HEK293 (cell line): Measurements from ENCODE around the gene ALG8.

Experiments
- CTCF ChIA-PET: fragments of 350-600 bp; formaldehyde crosslinking; extraction: SDS; loops from one replicate; lab custom pipeline; 2021; ENCODE audit warnings: antibody characterized with exemption; lab: Yijun Ruan, JAX
- POLR2A ChIA-PET: fragments of 300-600 bp; formaldehyde crosslinking; extraction: SDS; loops from one replicate; lab custom pipeline; 2020; ENCODE audit warnings: antibody characterized with exemption, inconsistent platforms; lab: Yijun Ruan, JAX
- H3K27ac ChIP-seq: fragments of 200-500 bp; sonication (Bioruptor generic); 2 replicates; pipeline ENCODE4 v1.5.1; 2014; ENCODE audit warnings: low read depth, low read length, control low read depth, inconsistent platforms; ENCODE audit errors: extremely low read depth
- H3K36me3 ChIP-seq, 2 experiments: fragments of 200-500 bp in 1 of 2; sonication (Bioruptor generic) in 1 of 2; 1 replicate in 1 of 2; 2 replicates in 1 of 2; pipeline ENCODE4 v1.5.1; 2014 to 2017; ENCODE audit warnings: inconsistent platforms in 2 of 2, low read length in 2 of 2; ENCODE audit not compliant: control insufficient read depth in 2 of 2, insufficient read depth in 1 of 2
- H3K4me1 ChIP-seq: fragments of 200-500 bp; sonication (Bioruptor generic); 2 replicates; pipeline ENCODE4 v1.5.1; 2014; ENCODE audit warnings: mild to moderate bottlenecking, low read length, inconsistent platforms; ENCODE audit not compliant: control insufficient read depth, insufficient read depth
- H3K4me3 ChIP-seq: 2 replicates; pipeline ENCODE4 v1.5.1; 2011; ENCODE audit warnings: low read depth, mild to moderate bottlenecking, control low read depth, low read length, moderate library complexity
- H3K9me3 ChIP-seq: fragments of 200-500 bp; sonication (Bioruptor generic); 2 replicates; pipeline ENCODE4 v1.5.1; 2014; ENCODE audit warnings: low read depth, low read length, inconsistent platforms; ENCODE audit not compliant: control insufficient read depth, insufficient read depth
- HOXA7 ChIP-seq: sonication (generic); formaldehyde crosslinking; IDR thresholded peaks from 2 replicates; pipeline ENCODE4 v1.8.1; 2022; ENCODE audit warnings: missing genetic modification reagents, borderline replicate concordance
- REPIN1 ChIP-seq: fragments of 450-650 bp; formaldehyde crosslinking; IDR thresholded peaks from 2 replicates; pipeline ENCODE4 v1.5.1; 2017; ENCODE audit warnings: missing biosample characterization, missing genetic modification characterization, low read depth
- SALL2 ChIP-seq: fragments of 450-650 bp; formaldehyde crosslinking; IDR thresholded peaks from 2 replicates; pipeline ENCODE4 v1.5.0; 2017; ENCODE audit warnings: missing biosample characterization, mild to moderate bottlenecking, missing genetic modification characterization, borderline replicate concordance
- SETDB1 ChIP-seq: IDR thresholded peaks from one replicate; pipeline ENCODE4 v1.6.1; 2017; ENCODE audit warnings: mild to moderate bottlenecking, low read length, moderate library complexity, mixed read lengths; ENCODE audit not compliant: insufficient read length
- ZEB2 ChIP-seq: fragments of 450-650 bp; formaldehyde crosslinking; IDR thresholded peaks from 2 replicates; pipeline ENCODE4 v1.5.1; 2016; ENCODE audit warnings: missing biosample characterization, missing genetic modification characterization
- ZNF140 ChIP-seq: fragments of 450-650 bp; formaldehyde crosslinking; IDR thresholded peaks from 2 replicates; pipeline ENCODE4 v1.5.1; 2016; ENCODE audit warnings: missing biosample characterization, missing genetic modification characterization
- ZNF202 ChIP-seq: fragments of 450-650 bp; formaldehyde crosslinking; IDR thresholded peaks from 2 replicates; pipeline ENCODE4 v1.5.1; 2016; ENCODE audit warnings: missing biosample characterization, missing genetic modification characterization, borderline replicate concordance
- ZNF211 ChIP-seq: fragments of 450-650 bp; formaldehyde crosslinking; IDR thresholded peaks from 2 replicates; pipeline ENCODE4 v1.5.1; 2016; ENCODE audit warnings: low read depth, missing biosample characterization, missing genetic modification characterization
- ZNF221 ChIP-seq: fragments of 450-650 bp; formaldehyde crosslinking; IDR thresholded peaks from 2 replicates; pipeline ENCODE4 v1.5.1; 2017; ENCODE audit warnings: missing biosample characterization, missing genetic modification characterization, borderline replicate concordance
- ZNF501 ChIP-seq: fragments of 450-650 bp; formaldehyde crosslinking; IDR thresholded peaks from 2 replicates; pipeline ENCODE4 v1.5.1; 2016; ENCODE audit warnings: missing biosample characterization, missing genetic modification characterization
- ZNF707 ChIP-seq: fragments of 450-650 bp; formaldehyde crosslinking; IDR thresholded peaks from 2 replicates; pipeline ENCODE4 v1.5.1; 2016; ENCODE audit warnings: missing biosample characterization, missing genetic modification characterization
- ZNF791 ChIP-seq: fragments of 450-650 bp; formaldehyde crosslinking; IDR thresholded peaks from 2 replicates; pipeline ENCODE4 v1.5.1; 2016; ENCODE audit warnings: missing biosample characterization, missing genetic modification characterization
- TF ChIP-seq, protein P1 (sequence below): fragments of 450-650 bp; formaldehyde crosslinking; conservative IDR thresholded peaks from 2 replicates; pipeline ENCODE4 v1.5.1; 2016; ENCODE audit warnings: low read depth, missing biosample characterization, missing genetic modification characterization
- TF ChIP-seq, protein P2 (sequence below): fragments of 450-650 bp; formaldehyde crosslinking; IDR thresholded peaks from 2 replicates; pipeline ENCODE4 v1.5.1; 2016; ENCODE audit warnings: missing biosample characterization, missing genetic modification characterization

The ALG8 gene

DNA sequence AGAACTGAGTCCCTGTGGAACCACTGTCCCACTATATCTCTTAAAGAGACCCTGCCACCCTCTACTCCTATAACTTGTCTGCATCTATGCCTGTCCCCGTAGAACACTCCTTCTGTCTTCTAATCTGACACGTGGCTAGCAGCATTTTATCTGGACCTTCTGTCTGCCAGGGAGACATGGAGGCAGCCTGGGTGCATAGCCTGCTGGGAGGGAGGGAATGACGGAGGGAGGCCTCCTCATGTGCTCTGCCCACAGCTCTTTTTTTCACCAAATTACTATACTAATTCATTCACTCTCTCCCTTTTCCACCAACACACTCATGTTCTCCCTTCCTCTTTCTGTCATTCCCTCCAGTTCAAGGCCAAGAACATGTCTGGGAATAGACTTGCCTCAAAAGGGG lies 83.3 kb downstream of the ALG8 start:
- no peak overlapping the region for H3K4me3 ChIP-seq
- H3K36me3 ChIP-seq = no peaks in the 10 kb centered on the region
- no peaks in the 10 kb centered on the region for H3K4me1 ChIP-seq
- ChIA-PET POLR2A (no interaction called here), CTCF (no interaction called here)
- H3K9me3 ChIP-seq = no peaks in the 10 kb centered on the region
- TF ChIP-seq ZEB2 (tag by site-specific recombination) = no peak
- no peak for TF ChIP-seq SALL2 (tag by site-specific recombination)
- no peak for TF ChIP-seq SETDB1
- TF ChIP-seq, protein P1, sequence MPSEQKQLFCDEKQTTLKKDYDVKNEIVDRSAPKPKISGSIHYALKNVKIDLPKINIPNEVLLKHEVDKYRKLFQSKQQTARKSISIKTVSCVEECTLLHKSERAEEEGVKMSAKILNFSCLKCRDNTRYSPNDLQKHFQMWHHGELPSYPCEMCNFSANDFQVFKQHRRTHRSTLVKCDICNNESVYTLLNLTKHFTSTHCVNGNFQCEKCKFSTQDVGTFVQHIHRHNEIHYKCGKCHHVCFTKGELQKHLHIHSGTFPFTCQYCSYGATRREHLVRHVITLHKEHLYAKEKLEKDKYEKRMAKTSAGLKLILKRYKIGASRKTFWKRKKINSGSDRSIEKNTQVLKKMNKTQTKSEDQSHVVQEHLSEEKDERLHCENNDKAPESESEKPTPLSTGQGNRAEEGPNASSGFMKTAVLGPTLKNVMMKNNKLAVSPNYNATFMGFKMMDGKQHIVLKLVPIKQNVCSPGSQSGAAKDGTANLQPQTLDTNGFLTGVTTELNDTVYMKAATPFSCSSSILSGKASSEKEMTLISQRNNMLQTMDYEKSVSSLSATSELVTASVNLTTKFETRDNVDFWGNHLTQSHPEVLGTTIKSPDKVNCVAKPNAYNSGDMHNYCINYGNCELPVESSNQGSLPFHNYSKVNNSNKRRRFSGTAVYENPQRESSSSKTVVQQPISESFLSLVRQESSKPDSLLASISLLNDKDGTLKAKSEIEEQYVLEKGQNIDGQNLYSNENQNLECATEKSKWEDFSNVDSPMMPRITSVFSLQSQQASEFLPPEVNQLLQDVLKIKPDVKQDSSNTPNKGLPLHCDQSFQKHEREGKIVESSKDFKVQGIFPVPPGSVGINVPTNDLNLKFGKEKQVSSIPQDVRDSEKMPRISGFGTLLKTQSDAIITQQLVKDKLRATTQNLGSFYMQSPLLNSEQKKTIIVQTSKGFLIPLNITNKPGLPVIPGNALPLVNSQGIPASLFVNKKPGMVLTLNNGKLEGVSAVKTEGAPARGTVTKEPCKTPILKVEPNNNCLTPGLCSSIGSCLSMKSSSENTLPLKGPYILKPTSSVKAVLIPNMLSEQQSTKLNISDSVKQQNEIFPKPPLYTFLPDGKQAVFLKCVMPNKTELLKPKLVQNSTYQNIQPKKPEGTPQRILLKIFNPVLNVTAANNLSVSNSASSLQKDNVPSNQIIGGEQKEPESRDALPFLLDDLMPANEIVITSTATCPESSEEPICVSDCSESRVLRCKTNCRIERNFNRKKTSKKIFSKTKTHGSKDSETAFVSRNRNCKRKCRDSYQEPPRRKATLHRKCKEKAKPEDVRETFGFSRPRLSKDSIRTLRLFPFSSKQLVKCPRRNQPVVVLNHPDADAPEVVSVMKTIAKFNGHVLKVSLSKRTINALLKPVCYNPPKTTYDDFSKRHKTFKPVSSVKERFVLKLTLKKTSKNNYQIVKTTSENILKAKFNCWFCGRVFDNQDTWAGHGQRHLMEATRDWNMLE = no peak
- TF ChIP-seq ZNF202 (tag by site-specific recombination) = no peak
- no peak for TF ChIP-seq ZNF140
- no peak for TF ChIP-seq ZNF221 (tag by site-specific recombination)
- H3K27ac ChIP-seq = no peak overlapping the region

- H3K36me3 ChIP-seq = no peaks in the 10 kb centered on the region
- ChIA-PET POLR2A (no interaction called here), CTCF (interaction anchor here (1.0 to 2.8 kb wide), 2 partner anchors 8 to 10 kb away, joined by 4 to 12 read pairs; no protein-coding TSS in a partner anchor)
- H3K9me3 ChIP-seq = no peaks in the 10 kb centered on the region
- no peak for TF ChIP-seq REPIN1 (tag by site-specific recombination)
- no peak for TF ChIP-seq ZNF707 (tag by site-specific recombination)
- no peak for TF ChIP-seq ZNF211
- TF ChIP-seq ZNF791 (tag by site-specific recombination) = no peak
- TF ChIP-seq ZNF501 (tag by site-specific recombination) = no peak
- TF ChIP-seq HOXA7 (CRISPR knock-in tag) = no peak
- TF ChIP-seq, protein P2, sequence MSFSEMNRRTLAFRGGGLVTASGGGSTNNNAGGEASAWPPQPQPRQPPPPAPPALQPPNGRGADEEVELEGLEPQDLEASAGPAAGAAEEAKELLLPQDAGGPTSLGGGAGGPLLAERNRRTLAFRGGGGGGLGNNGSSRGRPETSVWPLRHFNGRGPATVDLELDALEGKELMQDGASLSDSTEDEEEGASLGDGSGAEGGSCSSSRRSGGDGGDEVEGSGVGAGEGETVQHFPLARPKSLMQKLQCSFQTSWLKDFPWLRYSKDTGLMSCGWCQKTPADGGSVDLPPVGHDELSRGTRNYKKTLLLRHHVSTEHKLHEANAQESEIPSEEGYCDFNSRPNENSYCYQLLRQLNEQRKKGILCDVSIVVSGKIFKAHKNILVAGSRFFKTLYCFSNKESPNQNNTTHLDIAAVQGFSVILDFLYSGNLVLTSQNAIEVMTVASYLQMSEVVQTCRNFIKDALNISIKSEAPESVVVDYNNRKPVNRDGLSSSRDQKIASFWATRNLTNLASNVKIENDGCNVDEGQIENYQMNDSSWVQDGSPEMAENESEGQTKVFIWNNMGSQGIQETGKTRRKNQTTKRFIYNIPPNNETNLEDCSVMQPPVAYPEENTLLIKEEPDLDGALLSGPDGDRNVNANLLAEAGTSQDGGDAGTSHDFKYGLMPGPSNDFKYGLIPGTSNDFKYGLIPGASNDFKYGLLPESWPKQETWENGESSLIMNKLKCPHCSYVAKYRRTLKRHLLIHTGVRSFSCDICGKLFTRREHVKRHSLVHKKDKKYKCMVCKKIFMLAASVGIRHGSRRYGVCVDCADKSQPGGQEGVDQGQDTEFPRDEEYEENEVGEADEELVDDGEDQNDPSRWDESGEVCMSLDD (tag by site-specific recombination) = no peak
- H3K4me3 ChIP-seq = no peak overlapping the region
- H3K27ac ChIP-seq = no peak overlapping the region
- no peaks in the 10 kb centered on the region for H3K4me1 ChIP-seq
These were observed 84.5 kb downstream of the ALG8 start for GRCh38 chr11:78054971-78055370.
